Kasumi-1 (cell line): Measurements from ENCODE around the gene EVA1C.
"Not testable (repeated sequence)": the region's sequence is repeated elsewhere in the genome, so short reads cannot be mapped to it uniquely, and the experiment has no call there.

Experiments used
- DNase-seq, 2 experiments: peaks; one replicate each; lab custom pipeline; 2025; lab: John Stamatoyannopoulos, UW

EVA1C gene

GRCh38 chr21:32412162-32413014 is at the start of gene EVA1C:
EVA1C (plus strand) TSS chr21:32412706; CDS start chr21:32412854, 148 bp downstream.
- peak in 1 of 2 experiments; percentile 14 for DNase-seq

DNA sequence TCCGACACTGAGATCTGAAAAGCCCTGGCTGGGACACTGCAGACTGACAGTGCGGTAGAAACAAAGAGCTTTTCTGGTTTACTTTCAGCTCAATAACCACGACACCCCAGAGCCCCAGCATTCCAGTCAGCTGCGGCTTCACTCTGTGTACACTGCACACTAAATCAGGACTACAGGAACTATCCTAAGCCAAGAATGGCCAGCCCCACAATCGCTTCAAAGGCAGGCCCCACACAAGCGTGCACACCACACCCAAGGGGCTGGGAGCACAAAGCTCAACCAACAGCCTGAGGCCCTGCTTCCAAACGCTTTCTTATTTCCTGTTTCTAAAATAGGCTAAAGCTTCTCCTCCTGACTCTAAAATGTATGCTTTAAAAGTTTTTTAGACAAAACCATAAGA is 48.1 kb upstream of the EVA1C start:
- DNase-seq, result peak; percentile 31 to 48

- DNase-seq, result peak; percentile 28 to 45
Measured at GRCh38 chr21:32364796-32365195, 47.7 kb upstream of the EVA1C start.

DNA sequence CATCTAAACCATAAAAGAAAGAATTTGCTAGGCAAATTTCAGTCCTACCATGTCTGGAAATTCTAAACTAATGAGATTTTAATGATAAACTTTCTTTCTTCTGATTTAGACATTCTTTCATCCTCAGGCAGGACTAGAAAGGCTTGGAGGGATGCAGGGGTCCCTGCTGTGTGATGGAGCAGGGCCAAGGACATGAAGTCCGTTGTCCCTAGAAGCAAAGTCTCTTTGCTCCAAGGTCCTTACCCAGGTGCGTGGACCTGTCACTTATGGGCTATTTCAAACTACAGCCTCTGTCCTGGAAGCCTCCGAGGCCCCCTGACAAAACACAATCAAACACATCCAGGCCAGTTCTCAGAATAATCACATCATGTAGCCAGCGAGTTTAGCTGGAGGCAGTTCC is 46.3 kb upstream of the EVA1C start:
- DNase-seq, result no peak

DNA sequence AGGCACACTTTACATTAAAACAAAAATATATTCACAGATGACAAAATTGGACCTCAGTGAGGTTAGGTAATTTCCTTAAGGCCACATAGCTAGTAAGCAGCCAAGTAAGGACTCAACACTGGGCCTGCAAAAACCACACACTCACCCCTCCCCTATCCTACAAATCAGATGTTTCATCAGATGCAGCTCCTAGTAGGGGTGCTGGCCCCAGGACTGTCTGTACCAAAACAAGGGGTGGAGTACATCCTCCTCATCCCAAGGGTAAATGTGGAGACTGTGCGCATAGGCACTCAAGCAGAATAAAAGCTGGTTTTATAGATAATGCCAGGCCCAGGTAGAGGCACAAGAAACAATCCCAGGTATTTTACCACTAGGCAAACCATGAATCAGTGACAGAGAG is 45.3 kb upstream of the EVA1C start:
- DNase-seq, result no peak

- DNase-seq, result no peak
Measured at GRCh38 chr21:32368386-32368785, 44.1 kb upstream of the EVA1C start.

- not testable (repeated sequence) for DNase-seq
Measured at GRCh38 chr21:32368961-32369360, 43.5 kb upstream of the EVA1C start.

- no peak for DNase-seq
Measured at GRCh38 chr21:32370998-32371766, 41.3 kb upstream of the EVA1C start.

- DNase-seq, result no peak
Measured at GRCh38 chr21:32371913-32372314, 40.6 kb upstream of the EVA1C start.

DNA sequence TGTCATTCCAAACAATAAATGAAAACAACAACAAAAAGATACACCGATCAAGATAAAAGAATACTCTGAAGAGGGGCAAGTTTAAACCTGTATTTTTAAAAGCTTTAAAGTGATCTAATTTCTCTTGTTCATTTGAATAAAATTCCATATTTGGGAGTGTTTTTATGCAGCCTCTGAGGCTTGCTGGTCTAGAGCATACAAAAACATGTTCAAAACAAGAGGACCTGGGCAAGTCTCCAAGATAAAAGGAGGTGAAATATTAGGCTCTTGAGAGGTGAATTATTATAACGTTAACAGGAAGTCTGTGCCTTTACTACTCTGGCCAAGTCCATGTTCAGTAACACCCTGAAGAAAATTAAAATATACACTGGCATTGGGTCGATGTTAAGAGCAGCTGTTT is 39.8 kb upstream of the EVA1C start:
- DNase-seq, result no peak

DNA sequence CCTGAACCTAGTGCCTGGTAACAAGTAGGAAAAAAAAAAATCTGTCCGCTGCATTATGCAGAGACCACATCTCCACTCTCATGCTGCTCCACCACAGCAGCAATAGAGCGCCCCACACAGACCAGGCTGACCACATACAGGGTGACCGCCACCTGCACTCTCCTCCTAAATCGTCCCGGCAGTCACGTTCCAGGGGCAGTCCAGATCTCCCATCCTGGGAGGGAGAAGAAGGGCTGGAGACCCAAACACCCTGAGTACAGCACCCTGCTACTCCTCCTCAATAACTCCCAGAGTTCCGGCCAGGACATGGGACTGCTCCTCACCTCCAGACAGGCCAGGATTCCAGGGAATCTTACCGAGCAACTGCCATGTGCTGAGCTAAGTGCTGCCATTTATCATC is 35.0 kb upstream of the EVA1C start:
- no peak for DNase-seq

- no peak for DNase-seq
Measured at GRCh38 chr21:32377991-32378390, 34.5 kb upstream of the EVA1C start.

- DNase-seq, result no peak
Measured at GRCh38 chr21:32378956-32379355, 33.5 kb upstream of the EVA1C start.

- DNase-seq, result no peak
Measured at GRCh38 chr21:32380940-32381339, 31.6 kb upstream of the EVA1C start.

GRCh38 chr21:32381571-32381970 is 30.9 kb upstream of the EVA1C start:
- DNase-seq, result no peak

DNA sequence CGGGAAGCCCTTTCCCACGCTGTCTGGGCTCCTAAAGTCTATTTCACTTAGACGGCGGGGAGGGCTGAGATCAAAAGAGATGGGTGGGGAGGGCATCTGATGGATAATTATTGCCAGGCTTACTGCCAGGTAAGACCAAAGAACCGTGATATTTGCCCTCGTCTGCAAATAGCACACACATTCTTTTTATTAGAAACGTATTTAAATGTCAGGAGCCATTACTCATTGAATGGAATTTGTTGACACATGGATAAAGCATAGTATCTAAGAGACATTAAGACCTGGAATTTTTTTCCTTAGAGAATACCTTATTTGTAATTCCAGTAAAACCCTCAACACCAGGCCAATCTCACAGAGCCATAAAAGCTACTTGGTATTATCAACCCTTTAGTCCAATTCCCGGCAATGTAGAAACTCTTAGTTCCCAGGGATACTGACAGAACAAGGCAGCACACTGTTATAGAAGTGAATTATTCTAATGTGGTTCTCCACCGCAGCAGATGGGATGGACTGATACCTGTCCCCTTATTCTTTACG is 30.3 kb upstream of the EVA1C start:
- DNase-seq, result no peak

- DNase-seq, result no peak
Measured at GRCh38 chr21:32383812-32384211, 28.7 kb upstream of the EVA1C start.

- no peak for DNase-seq
Measured at GRCh38 chr21:32386195-32386870, 26.2 kb upstream of the EVA1C start.

DNA sequence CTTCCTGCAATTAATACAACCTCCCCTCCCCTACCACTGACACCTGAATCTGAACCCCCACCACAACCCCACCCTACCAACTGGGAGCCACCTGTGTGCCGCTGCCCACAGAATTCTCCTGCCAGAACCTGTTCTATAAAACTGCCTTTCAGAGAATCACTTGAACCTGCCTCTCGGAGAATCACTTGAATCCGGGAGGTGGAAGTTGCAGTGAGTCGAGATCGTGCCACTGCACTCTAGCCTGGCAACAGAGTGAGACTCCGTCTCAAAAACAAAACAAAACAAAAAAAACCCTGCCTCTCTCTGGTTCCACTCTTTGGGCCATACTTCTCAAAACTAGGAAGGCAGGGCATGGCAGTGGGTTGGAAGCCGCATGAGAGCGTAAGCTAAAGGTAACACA is 25.4 kb upstream of the EVA1C start:
- no peak for DNase-seq

- no peak for DNase-seq
Measured at GRCh38 chr21:32388306-32388705, 24.2 kb upstream of the EVA1C start.

DNA sequence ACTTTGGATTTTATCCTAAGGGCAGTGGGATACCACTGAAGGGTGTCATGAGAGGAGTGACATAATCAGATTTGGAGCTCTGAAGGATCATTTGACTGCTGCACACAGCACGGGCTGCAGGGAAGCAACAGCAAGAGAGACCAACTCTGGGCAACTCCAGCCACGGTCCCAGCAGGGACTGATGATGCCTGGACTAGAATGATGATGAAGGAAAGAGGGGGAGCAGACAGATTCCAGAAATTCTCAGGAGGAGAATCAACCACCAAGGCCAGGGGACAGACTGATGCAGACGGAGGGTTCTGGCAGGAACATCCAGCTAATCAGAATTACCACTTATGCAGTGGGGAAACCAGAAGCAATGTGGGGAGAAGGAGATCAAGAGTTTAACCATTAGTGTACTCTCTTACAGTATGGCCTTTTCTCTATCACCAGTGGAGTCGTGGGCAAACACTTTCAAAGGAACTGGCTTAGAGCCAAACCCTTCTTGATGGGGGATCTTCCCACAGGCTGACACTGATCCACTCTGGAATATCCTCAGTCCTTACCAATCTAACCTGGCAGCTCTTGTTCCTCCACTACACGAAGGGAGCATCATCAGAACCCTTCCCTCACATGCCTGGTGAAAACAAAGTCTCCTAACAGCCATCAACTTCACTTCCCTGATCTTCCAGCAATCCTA is 23.0 kb upstream of the EVA1C start:
- no peak for DNase-seq
